ENCODE measurements around the gene CDH4.

The CDH4 gene

DNA sequence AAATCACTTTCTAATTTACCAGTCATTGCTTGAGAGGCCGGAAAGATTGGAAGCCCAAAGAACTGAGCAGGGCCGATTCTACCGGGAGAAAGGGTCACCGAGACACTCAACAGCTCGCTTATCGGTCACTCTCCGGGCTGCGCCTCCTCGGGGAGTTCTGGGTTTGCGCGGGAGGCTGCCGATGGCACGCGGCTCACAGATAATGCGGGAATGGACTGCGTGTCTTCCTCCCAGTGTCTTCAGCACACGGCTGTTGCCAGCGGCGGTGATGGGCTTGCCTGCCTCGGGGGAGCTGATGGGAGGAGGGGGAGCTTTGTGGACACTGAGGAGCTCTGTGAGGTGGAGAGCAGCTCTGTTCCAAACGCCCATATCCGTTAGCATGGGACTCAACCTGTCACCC is 314.6 kb downstream of the CDH4 start:
- TF ChIP-seq, protein P1, sequence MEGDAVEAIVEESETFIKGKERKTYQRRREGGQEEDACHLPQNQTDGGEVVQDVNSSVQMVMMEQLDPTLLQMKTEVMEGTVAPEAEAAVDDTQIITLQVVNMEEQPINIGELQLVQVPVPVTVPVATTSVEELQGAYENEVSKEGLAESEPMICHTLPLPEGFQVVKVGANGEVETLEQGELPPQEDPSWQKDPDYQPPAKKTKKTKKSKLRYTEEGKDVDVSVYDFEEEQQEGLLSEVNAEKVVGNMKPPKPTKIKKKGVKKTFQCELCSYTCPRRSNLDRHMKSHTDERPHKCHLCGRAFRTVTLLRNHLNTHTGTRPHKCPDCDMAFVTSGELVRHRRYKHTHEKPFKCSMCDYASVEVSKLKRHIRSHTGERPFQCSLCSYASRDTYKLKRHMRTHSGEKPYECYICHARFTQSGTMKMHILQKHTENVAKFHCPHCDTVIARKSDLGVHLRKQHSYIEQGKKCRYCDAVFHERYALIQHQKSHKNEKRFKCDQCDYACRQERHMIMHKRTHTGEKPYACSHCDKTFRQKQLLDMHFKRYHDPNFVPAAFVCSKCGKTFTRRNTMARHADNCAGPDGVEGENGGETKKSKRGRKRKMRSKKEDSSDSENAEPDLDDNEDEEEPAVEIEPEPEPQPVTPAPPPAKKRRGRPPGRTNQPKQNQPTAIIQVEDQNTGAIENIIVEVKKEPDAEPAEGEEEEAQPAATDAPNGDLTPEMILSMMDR (IDR thresholded peaks at IDR 0.05; ENCODE audit: low read depth, low read length), result no peak
- H3K4me3 ChIP-seq (replicated peaks in 1 of 2; ENCODE audit: low read depth in 2 of 2, low read length in 2 of 2), result no peak overlapping the region
- no peak for DNase-seq (ENCODE audit: low read depth in 2 of 2)

DNA sequence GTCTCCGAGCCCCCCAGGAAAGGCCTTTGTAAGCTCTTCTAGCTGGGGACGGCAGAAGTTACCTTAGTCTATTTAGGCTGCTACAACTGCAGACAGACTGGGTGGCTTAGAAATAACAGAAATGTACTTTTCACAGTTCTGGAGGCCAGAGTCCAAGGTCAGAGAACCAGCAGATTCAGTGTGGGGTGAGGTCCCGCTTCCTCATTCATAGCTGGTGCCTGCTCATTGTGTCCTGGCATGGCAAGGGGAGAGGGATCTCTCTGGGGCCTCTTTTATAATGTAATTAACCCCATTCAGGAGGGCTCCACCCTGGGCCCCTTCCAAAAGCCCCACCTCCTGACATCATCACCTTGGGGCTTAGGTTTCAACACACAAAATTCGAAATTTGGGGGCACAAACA is 315.1 kb downstream of the CDH4 start:
- no peak overlapping the region for H3K4me3 ChIP-seq (replicated peaks in 1 of 2; ENCODE audit: low read depth in 2 of 2, low read length in 2 of 2)
- no peak for DNase-seq (ENCODE audit: low read depth in 2 of 2)
- TF ChIP-seq, protein P1 (IDR thresholded peaks at IDR 0.05; ENCODE audit: low read depth, low read length), result no peak

DNA sequence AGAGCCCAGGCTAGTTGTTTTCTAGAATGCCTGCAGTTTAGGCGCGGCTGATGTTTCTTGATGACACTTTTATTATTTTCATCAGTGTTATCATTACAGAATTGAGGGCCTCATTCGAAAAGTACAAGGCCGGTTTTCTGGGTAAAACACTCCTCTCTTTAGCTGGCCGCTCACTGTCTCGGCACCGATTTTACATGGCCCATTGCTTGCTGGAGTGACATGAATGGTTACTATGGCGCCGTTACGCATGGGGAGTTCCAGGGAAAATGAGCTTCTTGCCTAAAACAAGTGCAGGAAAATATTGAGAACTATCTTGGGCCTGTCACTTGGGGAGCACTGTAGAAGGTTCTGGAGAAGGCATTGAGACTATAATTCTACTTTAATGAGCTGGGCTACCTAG is 317.8 kb downstream of the CDH4 start:
- DNase-seq (ENCODE audit: low read depth in 2 of 2), result no peak
- TF ChIP-seq, protein P1 (IDR thresholded peaks at IDR 0.05; ENCODE audit: low read depth, low read length), result no peak
- no peak overlapping the region for H3K4me3 ChIP-seq (replicated peaks in 1 of 2; ENCODE audit: low read depth in 2 of 2, low read length in 2 of 2)

DNA sequence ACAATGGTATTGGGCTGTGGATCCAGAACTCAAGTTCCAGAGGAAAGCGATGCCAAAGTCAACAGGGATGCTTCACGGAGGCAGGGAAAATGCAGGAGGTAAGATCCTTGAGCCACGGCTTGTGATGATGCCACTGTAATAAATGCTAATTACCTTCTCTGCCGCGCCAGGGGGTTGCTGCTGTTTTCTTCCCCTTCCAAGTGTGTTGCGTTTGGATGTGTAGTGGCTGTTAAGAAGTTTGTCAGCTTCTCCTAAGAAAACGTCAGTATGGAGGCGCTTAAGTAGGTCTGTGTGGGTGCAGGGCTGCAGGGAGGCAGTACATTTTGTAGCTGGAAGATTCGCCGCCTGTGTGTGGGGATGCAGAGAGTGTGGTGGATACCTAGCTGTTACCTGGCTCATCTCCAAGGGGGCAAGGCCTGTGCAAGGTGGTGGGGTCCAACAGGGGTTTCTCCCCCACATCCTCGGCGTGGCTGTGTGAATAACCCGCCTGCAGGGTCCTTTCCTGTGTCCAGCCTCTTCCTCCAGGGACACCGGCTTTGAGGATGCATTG is 318.7 kb downstream of the CDH4 start:
- no peak for DNase-seq (ENCODE audit: low read depth in 2 of 2)
- no peak overlapping the region for H3K4me3 ChIP-seq (replicated peaks in 1 of 2; ENCODE audit: low read depth in 2 of 2, low read length in 2 of 2)
- TF ChIP-seq, protein P1 (IDR thresholded peaks at IDR 0.05; ENCODE audit: low read depth, low read length), result no peak

DNA sequence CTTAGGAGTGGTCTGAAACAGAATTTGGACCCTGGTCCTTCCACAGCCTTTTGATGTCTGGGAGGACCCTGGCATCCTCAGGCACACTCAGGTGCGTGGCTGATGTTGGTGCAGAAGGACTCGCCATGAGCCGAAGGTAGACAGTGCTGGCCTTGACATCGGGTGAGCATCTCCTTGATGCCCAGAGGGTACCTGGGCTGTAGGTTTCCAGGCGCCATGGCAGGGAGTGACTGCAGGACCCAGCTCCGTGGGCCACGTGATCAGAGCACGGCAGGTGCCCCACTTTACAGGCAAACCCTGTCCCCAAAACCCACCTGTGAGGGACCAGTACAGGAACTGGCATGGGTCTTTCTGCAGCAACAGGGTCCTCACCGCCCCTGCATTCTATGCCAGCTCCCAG is 319.2 kb downstream of the CDH4 start:
- no peak for DNase-seq (ENCODE audit: low read depth in 2 of 2)
- TF ChIP-seq, protein P1 (IDR thresholded peaks at IDR 0.05; ENCODE audit: low read depth, low read length), result no peak
- H3K4me3 ChIP-seq (replicated peaks in 1 of 2; ENCODE audit: low read depth in 2 of 2, low read length in 2 of 2), result no peak overlapping the region

DNA sequence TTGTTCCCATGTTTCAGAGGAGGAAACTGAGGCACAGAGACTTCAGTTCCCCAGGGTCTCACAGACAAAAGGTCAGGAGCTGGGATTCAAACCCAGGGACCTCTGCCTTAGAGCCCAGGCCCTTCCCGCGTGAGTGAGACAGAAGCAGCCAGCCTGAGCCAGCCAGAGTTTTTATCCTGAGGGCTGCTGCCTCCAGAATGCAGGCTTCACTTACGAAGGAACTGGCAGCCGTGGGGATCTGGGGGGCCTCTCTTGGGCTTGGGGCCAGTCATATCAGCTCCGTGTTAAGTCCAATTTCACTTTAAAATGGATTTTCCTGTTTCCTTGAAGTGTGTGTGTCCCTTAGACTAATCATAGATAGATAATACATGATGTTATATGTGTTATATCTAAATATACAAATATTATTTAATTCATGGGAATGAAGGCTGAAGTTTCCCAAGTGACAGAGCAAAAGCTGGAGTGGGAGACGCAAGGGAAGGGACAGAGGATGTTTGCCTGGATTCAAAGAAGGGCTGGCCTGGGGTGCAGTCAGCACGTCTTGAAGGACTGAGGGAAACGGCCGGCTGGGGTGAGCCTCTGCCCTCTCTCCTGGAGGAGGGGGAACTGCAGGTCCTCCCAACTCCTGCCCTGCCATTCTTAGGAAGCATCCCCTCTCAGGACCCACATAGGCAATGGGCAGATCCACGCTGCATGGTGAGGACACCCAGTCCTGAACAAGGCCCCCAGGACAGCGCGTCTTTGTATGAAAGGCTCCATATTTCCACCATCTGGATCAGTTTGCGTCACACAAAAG is 320.1 kb downstream of the CDH4 start:
- DNase-seq (ENCODE audit: low read depth in 2 of 2), result no peak
- TF ChIP-seq, protein P1 (IDR thresholded peaks at IDR 0.05; ENCODE audit: low read depth, low read length), result no peak
- H3K4me3 ChIP-seq (replicated peaks in 1 of 2; ENCODE audit: low read depth in 2 of 2, low read length in 2 of 2), result no peak overlapping the region
